Myocyte (in vitro differentiated cells): Measurements from ENCODE around the gene FAM83F. TPM values are rescaled to one million over a fixed set of nuclear protein-coding genes. Genes with fewer than 3 reads are reported as not detected.

ENCODE experiments used
- DNase-seq: peaks from one replicate; pipeline ENCODE4 v3.0.0-alpha.2; 2012; ENCODE audit warnings: low read depth
- total RNA-seq: library from RNA; depleted of rRNA; stranded (reverse); fragments of >200 nt; gene quantifications from 2 replicates; pipeline ENCODE4 v1.2.3, GENCODE V29; 2014

The FAM83F gene
- total RNA-seq, 1 donor from 2014 or later: not detected

GRCh38 chr22:39965748-39966147 is 29.0 kb upstream of the FAM83F start:
- no peak for DNase-seq

- DNase-seq: no peak
Measured at GRCh38 chr22:39966470-39966869, 28.3 kb upstream of the FAM83F start.

GRCh38 chr22:39967103-39967829 is 27.5 kb upstream of the FAM83F start:
- DNase-seq: no peak

- no peak for DNase-seq
Measured at GRCh38 chr22:39967996-39968972, 26.5 kb upstream of the FAM83F start.

GRCh38 chr22:39970742-39971141 is 24.0 kb upstream of the FAM83F start:
- DNase-seq: no peak

- no peak for DNase-seq
Measured at GRCh38 chr22:39972641-39973040, 22.1 kb upstream of the FAM83F start.

- peak; percentile 5 for DNase-seq
Measured at GRCh38 chr22:39973656-39974055, 21.1 kb upstream of the FAM83F start.

- DNase-seq: no peak
Measured at GRCh38 chr22:39974065-39974464, 20.7 kb upstream of the FAM83F start.

GRCh38 chr22:39979048-39979447 is 15.7 kb upstream of the FAM83F start:
- no peak for DNase-seq

GRCh38 chr22:39979458-39979857 is 15.3 kb upstream of the FAM83F start:
- no peak for DNase-seq

- no peak for DNase-seq
Measured at GRCh38 chr22:39980596-39980995, 14.2 kb upstream of the FAM83F start.

- DNase-seq: no peak
Measured at GRCh38 chr22:39983346-39983745, 11.4 kb upstream of the FAM83F start.

GRCh38 chr22:39984006-39984405 is 10.7 kb upstream of the FAM83F start:
- DNase-seq: no peak

GRCh38 chr22:39984746-39985145 is 10.0 kb upstream of the FAM83F start:
- DNase-seq: no peak

- no peak for DNase-seq
Measured at GRCh38 chr22:39985383-39986035, 9.2 kb upstream of the FAM83F start.

- DNase-seq: no peak
Measured at GRCh38 chr22:39988386-39989114, 6.2 kb upstream of the FAM83F start.

- no peak for DNase-seq
Measured at GRCh38 chr22:39989633-39990032, 5.1 kb upstream of the FAM83F start.

GRCh38 chr22:39990686-39991085 is 4.1 kb upstream of the FAM83F start:
- DNase-seq: no peak

- DNase-seq: no peak
Measured at GRCh38 chr22:39991159-39991860, 3.4 kb upstream of the FAM83F start.

- DNase-seq: no peak
Measured at GRCh38 chr22:39992088-39992826, 2.5 kb upstream of the FAM83F start.
